HEK293T (cell line): ENCODE results near the gene RASD1.

Source experiments
- ARNT ChIP-seq: fragments of 450-650 bp; IDR thresholded peaks from 2 replicates; pipeline ENCODE4 v1.6.1; 2017; ENCODE audit warnings: mild to moderate bottlenecking
- BHLHE40 ChIP-seq: fragments of 450-650 bp; IDR thresholded peaks from 2 replicates; pipeline ENCODE4 v1.6.1; 2016; ENCODE audit warnings: mild to moderate bottlenecking, moderate library complexity, borderline replicate concordance
- CTBP1 ChIP-seq: fragments of 450-650 bp; IDR thresholded peaks from 2 replicates; pipeline ENCODE4 v1.6.1; 2016; ENCODE audit warnings: borderline replicate concordance
- FOXA1 ChIP-seq: fragments of 450-650 bp; IDR thresholded peaks from 2 replicates; pipeline ENCODE4 v1.6.1; 2016; ENCODE audit warnings: mild to moderate bottlenecking
- FOXM1 ChIP-seq: fragments of 450-650 bp; IDR thresholded peaks from 2 replicates; pipeline ENCODE4 v1.6.1; 2017; ENCODE audit warnings: mild to moderate bottlenecking, borderline replicate concordance
- SP1 ChIP-seq: fragments of 450-650 bp; IDR thresholded peaks from 2 replicates; pipeline ENCODE4 v1.6.1; 2017
- SUZ12 ChIP-seq: fragments of 450-650 bp; IDR thresholded peaks from 2 replicates; pipeline ENCODE4 v1.6.1; 2016; ENCODE audit warnings: mild to moderate bottlenecking
- TARDBP ChIP-seq: fragments of 450-650 bp; IDR thresholded peaks from 2 replicates; pipeline ENCODE4 v1.6.1; 2016

GRCh38 chr17:17511881-17512858 is 16.0 kb upstream of the RASD1 start:
- no peak for TF ChIP-seq SP1
- no peak for TF ChIP-seq FOXM1
- TF ChIP-seq SUZ12, result no peak
- TF ChIP-seq ARNT, result no peak
- TF ChIP-seq CTBP1, result no peak
- no peak for TF ChIP-seq BHLHE40
- no peak for TF ChIP-seq FOXA1
- TF ChIP-seq TARDBP, result no peak
